Measurements from ENCODE around the gene STARD6. TPM values are rescaled to one million over a fixed set of nuclear protein-coding genes. Genes with fewer than 3 reads are reported as not detected.
A peak's percentile ranks its signal among the peaks of the same experiment; 100 is the strongest.

Gene STARD6, protein sequence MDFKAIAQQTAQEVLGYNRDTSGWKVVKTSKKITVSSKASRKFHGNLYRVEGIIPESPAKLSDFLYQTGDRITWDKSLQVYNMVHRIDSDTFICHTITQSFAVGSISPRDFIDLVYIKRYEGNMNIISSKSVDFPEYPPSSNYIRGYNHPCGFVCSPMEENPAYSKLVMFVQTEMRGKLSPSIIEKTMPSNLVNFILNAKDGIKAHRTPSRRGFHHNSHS
- total RNA-seq (ENCODE audit: unreplicated experiment): not detected
- long read RNA-seq: 0 reads

DNA sequence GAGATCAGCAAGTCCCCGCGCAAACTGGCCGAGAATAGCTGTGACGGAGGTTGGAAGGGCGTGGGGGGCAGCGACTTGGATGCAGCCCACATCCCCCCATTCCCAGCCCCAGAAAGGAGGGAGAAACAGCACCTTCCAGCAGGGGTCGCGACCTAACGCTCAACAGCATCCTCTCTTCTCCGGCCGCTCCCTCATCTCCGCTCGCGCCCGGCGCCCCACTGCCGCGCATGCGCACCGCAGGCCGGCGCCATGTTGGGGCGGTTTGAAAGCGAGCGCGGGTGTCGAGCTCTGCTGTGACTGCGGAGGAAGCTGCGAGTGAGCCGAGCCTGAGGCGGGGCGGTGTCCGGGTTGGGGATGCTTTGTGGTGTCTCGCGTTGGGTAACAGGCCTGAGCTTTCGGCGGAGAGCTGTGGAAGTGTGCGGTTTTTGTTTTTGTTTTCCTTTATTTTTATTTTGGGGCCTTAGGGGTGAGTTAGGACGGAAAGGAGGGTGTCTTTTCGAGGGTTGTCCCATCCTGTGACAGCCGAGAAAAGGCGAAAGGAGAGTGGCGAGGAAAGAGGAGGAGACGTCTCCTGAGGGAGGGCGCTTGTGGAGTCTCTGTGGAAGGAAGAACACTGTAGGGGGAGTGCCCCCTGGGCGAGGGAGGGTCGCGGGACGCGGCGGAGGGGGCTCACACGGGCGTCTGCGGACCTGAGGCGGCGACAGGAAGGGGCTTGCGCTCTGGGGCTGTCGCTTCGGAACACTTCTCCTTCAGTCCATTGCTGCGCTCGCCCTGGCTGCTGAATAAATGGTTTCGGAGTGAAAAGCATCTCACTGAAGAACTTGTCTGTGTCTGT is at the start of gene STARD6, which contains the start of gene C18orf54:
Gene STARD6 (minus strand): TSS at position 199 of the 835 bp plus-strand sequence. CDS start 3,285 bp downstream, outside the sequence.
Gene C18orf54 (plus strand): TSS at position 247 of the 835 bp plus-strand sequence. CDS start 2,667 bp downstream, outside the sequence.
- H3K27me3 Mint-ChIP-seq (ENCODE audit: unreplicated experiment): peaks cover 7% of the 10 kb centered on the region
- peak within 1 kb of the TSS; percentile 100 for H3K4me3 Mint-ChIP-seq (ENCODE audit: unreplicated experiment)
- H3K36me3 Mint-ChIP-seq (ENCODE audit: unreplicated experiment): no peaks in the 10 kb centered on the region
- H3K27ac Mint-ChIP-seq (ENCODE audit: unreplicated experiment): peak within 1 kb of the TSS; percentile 95
- peaks cover 14% of the 10 kb centered on the region for H3K9me3 Mint-ChIP-seq (ENCODE audit: unreplicated experiment)
- peak; percentile 95 for DNase-seq
- TF ChIP-seq, protein P1, sequence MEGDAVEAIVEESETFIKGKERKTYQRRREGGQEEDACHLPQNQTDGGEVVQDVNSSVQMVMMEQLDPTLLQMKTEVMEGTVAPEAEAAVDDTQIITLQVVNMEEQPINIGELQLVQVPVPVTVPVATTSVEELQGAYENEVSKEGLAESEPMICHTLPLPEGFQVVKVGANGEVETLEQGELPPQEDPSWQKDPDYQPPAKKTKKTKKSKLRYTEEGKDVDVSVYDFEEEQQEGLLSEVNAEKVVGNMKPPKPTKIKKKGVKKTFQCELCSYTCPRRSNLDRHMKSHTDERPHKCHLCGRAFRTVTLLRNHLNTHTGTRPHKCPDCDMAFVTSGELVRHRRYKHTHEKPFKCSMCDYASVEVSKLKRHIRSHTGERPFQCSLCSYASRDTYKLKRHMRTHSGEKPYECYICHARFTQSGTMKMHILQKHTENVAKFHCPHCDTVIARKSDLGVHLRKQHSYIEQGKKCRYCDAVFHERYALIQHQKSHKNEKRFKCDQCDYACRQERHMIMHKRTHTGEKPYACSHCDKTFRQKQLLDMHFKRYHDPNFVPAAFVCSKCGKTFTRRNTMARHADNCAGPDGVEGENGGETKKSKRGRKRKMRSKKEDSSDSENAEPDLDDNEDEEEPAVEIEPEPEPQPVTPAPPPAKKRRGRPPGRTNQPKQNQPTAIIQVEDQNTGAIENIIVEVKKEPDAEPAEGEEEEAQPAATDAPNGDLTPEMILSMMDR (IDR thresholded peaks at IDR 0.05; ENCODE audit: partially characterized antibody, unreplicated experiment): peak; percentile 62
- peaks cover 9% of the 10 kb centered on the region for H3K4me1 Mint-ChIP-seq (ENCODE audit: low read depth, unreplicated experiment)

DNA sequence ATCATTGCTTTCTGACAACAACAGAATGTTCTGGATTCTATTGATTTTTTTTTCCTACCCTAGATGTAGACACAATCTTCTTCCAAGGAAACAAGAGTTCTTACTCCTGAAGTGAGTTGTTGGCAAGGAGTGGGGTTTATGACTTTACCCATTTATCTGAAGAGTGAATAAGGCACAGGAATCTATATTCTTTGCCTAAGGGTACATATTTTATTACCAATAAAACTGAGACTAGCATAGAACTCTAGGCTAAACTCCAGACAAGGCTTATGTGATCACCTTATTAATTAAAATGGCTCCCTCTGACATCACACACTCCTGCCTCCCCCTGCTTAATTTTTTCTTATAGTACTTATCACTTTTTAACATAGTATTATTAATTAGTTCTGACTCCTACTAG is 47.6 kb upstream of the STARD6 start:
- Mint-ChIP-seq H3K9me3 (ENCODE audit: unreplicated experiment) (no peaks in the 10 kb centered on the region), H3K27ac (ENCODE audit: unreplicated experiment) (no peak overlapping the region), H3K4me3 (ENCODE audit: unreplicated experiment) (no peak overlapping the region), H3K36me3 (ENCODE audit: unreplicated experiment) (no peaks in the 10 kb centered on the region), H3K27me3 (ENCODE audit: unreplicated experiment) (no peaks in the 10 kb centered on the region), H3K4me1 (ENCODE audit: low read depth, unreplicated experiment) (no peaks in the 10 kb centered on the region)
- no peak for DNase-seq
- TF ChIP-seq, protein P1 (IDR thresholded peaks at IDR 0.05; ENCODE audit: partially characterized antibody, unreplicated experiment): no peak

DNA sequence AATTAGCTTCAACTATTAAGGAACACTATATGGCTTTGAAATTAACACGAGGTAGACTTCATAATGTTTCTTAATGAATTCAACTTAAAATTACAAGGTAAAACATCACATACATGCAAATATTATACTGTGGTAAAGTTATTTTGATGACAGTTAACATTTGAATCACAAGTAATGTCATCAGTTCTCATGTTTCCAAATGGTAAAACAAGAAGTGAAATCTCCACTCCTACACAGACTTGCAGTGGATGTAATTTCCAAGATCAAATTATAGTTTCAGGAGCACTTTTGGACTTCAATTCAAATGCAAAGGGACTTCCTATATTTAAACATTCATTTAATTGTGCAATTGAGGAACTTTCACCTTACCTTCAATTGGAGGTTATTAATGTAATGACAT is 39.1 kb upstream of the STARD6 start:
- TF ChIP-seq, protein P1 (IDR thresholded peaks at IDR 0.05; ENCODE audit: partially characterized antibody, unreplicated experiment): no peak
- H3K27ac Mint-ChIP-seq (ENCODE audit: unreplicated experiment): no peak overlapping the region
- no peaks in the 10 kb centered on the region for H3K9me3 Mint-ChIP-seq (ENCODE audit: unreplicated experiment)

DNA sequence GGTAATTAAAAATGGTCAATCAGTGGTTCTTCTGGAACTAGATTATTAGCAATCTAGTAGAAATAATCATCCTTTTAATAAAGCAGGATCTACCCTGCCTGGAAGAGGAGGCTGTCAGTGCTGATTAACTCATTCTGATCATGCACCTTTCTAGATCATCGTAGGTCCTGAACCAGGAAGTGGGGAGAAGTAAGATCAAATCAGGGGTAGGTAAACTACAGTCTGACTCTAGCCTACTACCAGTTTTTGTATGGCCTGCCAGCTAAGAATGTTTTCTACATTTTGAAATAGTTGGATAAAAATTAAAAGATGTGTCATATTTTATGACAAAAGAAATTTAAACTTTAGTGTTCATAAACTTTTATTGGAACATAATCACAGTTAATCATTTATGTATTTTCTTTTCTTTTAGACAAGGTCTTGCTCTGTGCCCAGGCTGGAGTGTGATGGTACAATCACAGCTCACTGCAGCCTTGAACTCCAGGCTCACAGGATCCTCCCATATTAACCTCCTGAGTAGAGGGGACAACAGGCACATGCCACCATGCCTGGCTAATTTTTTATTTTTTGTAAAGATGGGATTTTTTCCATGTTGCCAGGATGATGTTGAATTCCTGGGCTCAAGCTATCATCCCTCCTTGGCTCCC is 36.1 kb upstream of the STARD6 start:
- H3K9me3 Mint-ChIP-seq (ENCODE audit: unreplicated experiment): no peaks in the 10 kb centered on the region
- H3K27ac Mint-ChIP-seq (ENCODE audit: unreplicated experiment): no peak overlapping the region
- no peaks in the 10 kb centered on the region for H3K4me1 Mint-ChIP-seq (ENCODE audit: low read depth, unreplicated experiment)
- H3K27me3 Mint-ChIP-seq (ENCODE audit: unreplicated experiment): peaks cover under 1% of the 10 kb centered on the region
- no peaks in the 10 kb centered on the region for H3K36me3 Mint-ChIP-seq (ENCODE audit: unreplicated experiment)
- no peak overlapping the region for H3K4me3 Mint-ChIP-seq (ENCODE audit: unreplicated experiment)
- DNase-seq: no peak
- TF ChIP-seq, protein P1 (IDR thresholded peaks at IDR 0.05; ENCODE audit: partially characterized antibody, unreplicated experiment): no peak

More for the DNA sequence above, 39.1 kb upstream of the STARD6 start:
- Mint-ChIP-seq H3K4me1 (ENCODE audit: low read depth, unreplicated experiment) (no peaks in the 10 kb centered on the region), H3K4me3 (ENCODE audit: unreplicated experiment) (no peak overlapping the region), H3K27me3 (ENCODE audit: unreplicated experiment) (no peaks in the 10 kb centered on the region), H3K36me3 (ENCODE audit: unreplicated experiment) (no peaks in the 10 kb centered on the region)
- no peak for DNase-seq

Data from glutamatergic neuron (in vitro differentiated cells).